CD4-positive, alpha-beta T cell treated with Interleukin-6 for 4 hours (primary cell): ENCODE results near the gene NAA10.

Experiments
- DNase-seq: peaks from one replicate; pipeline ENCODE4 v3.0.0-alpha.2; 2020; ENCODE audit warnings: mixed read lengths

NAA10 gene

GRCh38 chrX:153906126-153906917 lies 28.5 kb downstream of the NAA10 start:
- no peak for DNase-seq

GRCh38 chrX:153905481-153906095 lies 29.2 kb downstream of the NAA10 start:
- DNase-seq = no peak

- DNase-seq = no peak
These were observed 30.6 kb downstream of the NAA10 start, which contains the start of gene AVPR2 for GRCh38 chrX:153903991-153904957. TSS of gene AVPR2 (plus strand) at chrX:153904673. CDS start at chrX:153905146, 473 bp downstream.

GRCh38 chrX:153903238-153903980 lies 31.4 kb downstream of the NAA10 start:
- DNase-seq = no peak

GRCh38 chrX:153902385-153902784 lies 32.5 kb downstream of the NAA10 start:
- DNase-seq = no peak

- DNase-seq = no peak
These were observed 33.1 kb downstream of the NAA10 start for GRCh38 chrX:153901753-153902140.

- DNase-seq = peak; percentile 69
These were observed 33.7 kb downstream of the NAA10 start for GRCh38 chrX:153900831-153901752.

GRCh38 chrX:153897899-153898298 lies 36.9 kb downstream of the NAA10 start:
- DNase-seq = no peak

- DNase-seq = no peak
These were observed 45.7 kb downstream of the NAA10 start for GRCh38 chrX:153889123-153889522.

- DNase-seq = no peak
These were observed 46.5 kb downstream of the NAA10 start for GRCh38 chrX:153888344-153888743.

- no peak for DNase-seq
These were observed 47.5 kb downstream of the NAA10 start for GRCh38 chrX:153887385-153887784.

- no peak for DNase-seq
These were observed 47.9 kb downstream of the NAA10 start for GRCh38 chrX:153886915-153887314.

- DNase-seq = peak; percentile 68
These were observed 48.6 kb downstream of the NAA10 start, which contains the start of gene L1CAM for GRCh38 chrX:153885968-153886903. TSS of gene L1CAM (minus strand) at chrX:153886173. CDS start at chrX:153875836, 10,337 bp downstream.

GRCh38 chrX:153885208-153885787 lies 49.5 kb downstream of the NAA10 start:
- DNase-seq = no peak

GRCh38 chrX:153884590-153884989 lies 50.2 kb downstream of the NAA10 start:
- no peak for DNase-seq

GRCh38 chrX:153884136-153884535 lies 50.7 kb downstream of the NAA10 start:
- DNase-seq = no peak

GRCh38 chrX:153883163-153883843 lies 51.5 kb downstream of the NAA10 start:
- no peak for DNase-seq

- no peak for DNase-seq
These were observed 52.3 kb downstream of the NAA10 start for GRCh38 chrX:153882557-153882956.

GRCh38 chrX:153882086-153882498 lies 52.7 kb downstream of the NAA10 start:
- DNase-seq = no peak
